Measurements from ENCODE around the gene ARID1B.

GRCh38 chr6:157012355-157012754, 235.2 kb downstream of the ARID1B start:
- TF ChIP-seq CTCF (IDR thresholded peaks at IDR 0.05; ENCODE audit: borderline replicate concordance, extremely low read depth, low read length, poor library complexity, severe bottlenecking) = peak; percentile 5
- TF ChIP-seq EZH2 (IDR thresholded peaks at IDR 0.05; ENCODE audit: borderline replicate concordance, low read depth, low read length, severe bottlenecking) = no peak

All from DND-41 (cell line).